Measurements from ENCODE around the gene CCDC63. TPM values are rescaled to one million over a fixed set of nuclear protein-coding genes. Genes with fewer than 3 reads are reported as not detected.

Gene CCDC63
- total and polyA plus RNA-seq, 2 donors (not counting 3 experiments of a cell fraction or from before 2014, with no cell fraction given): not detected

DNA sequence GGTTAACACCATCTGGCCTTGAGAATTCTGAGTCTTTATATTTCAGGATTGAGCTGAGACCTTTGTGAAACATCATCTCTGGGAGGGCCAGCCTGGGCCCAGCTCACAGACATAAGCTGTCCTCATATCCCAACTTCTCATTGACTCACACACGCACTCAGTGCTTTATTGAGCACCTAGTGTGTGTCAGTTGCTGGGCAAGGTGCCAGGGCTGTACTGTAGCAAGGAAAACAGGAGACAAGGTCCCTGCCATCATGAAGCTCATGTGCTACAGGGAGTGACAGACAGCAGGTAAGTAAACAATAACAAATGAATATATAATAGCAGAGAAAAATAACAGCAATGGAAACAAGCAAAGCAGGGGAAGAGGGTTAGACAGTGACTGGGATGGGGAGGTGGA, 30.5 kb upstream of the CCDC63 start:
- intact Hi-C loops (cut with micrococcal nuclease) (no loop called here), dilution Hi-C loops (cut with MboI; ENCODE audit: extremely low pct_ligation_motif_present, low sequenced_read_pairs) (no loop called here)
- FAIRE-seq: no peak
- no peak overlapping the region for H2AFZ ChIP-seq (ENCODE audit: low read depth, low read length)
- no peaks in the 10 kb centered on the region for H3K4me1 ChIP-seq (ENCODE audit: control insufficient read depth, extremely low read depth, insufficient read depth, low read length)
- CTCF ChIA-PET: interaction anchor here (1.4 kb wide), 1 partner anchor 11 kb away, joined by 3 read pairs; no protein-coding TSS in a partner anchor
- no peaks in the 10 kb centered on the region for H4K20me1 ChIP-seq (replicated peaks; ENCODE audit: control insufficient read depth, extremely low read depth, insufficient read depth, low read length)
- H3K4me3 ChIP-seq (replicated peaks in 1 of 3; ENCODE audit: insufficient read depth in 1 of 3, low read depth in 1 of 3, low read length in 3 of 3): no peak overlapping the region
- POLR2A ChIA-PET: no interaction called here
- H3K9me3 ChIP-seq (replicated peaks; ENCODE audit: control insufficient read depth, insufficient read depth, low read length): no peaks in the 10 kb centered on the region
- H3K27ac ChIP-seq (ENCODE audit: insufficient read depth, low read depth, low read length): no peak overlapping the region
- H3K9ac ChIP-seq (replicated peaks; ENCODE audit: extremely low read depth, insufficient read depth, low read length): no peak overlapping the region
- H3K36me3 ChIP-seq (ENCODE audit: control insufficient read depth in 2 of 2, extremely low read depth in 1 of 2, insufficient read depth in 2 of 2, low read length in 2 of 2): no peaks in the 10 kb centered on the region
- H3K27me3 ChIP-seq (ENCODE audit: control insufficient read depth in 2 of 2, insufficient read depth in 2 of 2, low read length in 2 of 2): peaks cover 3 to 6% of the 10 kb centered on the region in 2 experiments
- H3K9me1 ChIP-seq (replicated peaks; ENCODE audit: control insufficient read depth, extremely low read depth, insufficient read depth, low read length): no peaks in the 10 kb centered on the region
- TF ChIP-seq, protein P1, sequence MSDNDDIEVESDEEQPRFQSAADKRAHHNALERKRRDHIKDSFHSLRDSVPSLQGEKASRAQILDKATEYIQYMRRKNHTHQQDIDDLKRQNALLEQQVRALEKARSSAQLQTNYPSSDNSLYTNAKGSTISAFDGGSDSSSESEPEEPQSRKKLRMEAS (IDR thresholded peaks at IDR 0.05; ENCODE audit: insufficient read depth, insufficient read length): no peak
- no peak for DNase-seq (ENCODE audit: low read depth, low spot score)
- no peak overlapping the region for H3K4me2 ChIP-seq (ENCODE audit: insufficient read depth, low read length)
- no peaks in the 10 kb centered on the region for H3K79me2 ChIP-seq (ENCODE audit: control insufficient read depth, insufficient read depth, low read length)
- no TSS peak for BruUV-seq (replicated peaks)

DNA sequence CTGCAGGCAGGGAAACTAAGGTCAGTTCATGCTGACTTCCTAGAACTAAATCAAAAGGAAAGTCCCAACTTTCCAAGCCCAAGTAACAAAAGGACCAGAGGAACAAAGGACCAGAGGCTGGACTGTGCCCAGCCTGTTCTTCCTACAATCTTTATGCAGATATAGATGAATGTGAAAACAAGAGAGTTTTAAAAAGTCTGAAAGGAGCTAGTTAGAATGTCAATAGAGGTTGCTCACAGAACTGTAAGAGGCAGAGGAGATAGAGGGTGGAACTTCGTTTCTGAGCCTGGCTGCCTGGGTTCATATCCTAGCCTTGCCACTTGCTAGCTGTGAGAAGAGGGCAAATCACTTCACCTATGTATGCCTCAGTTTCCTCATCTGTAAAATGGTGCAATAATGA, 30.0 kb upstream of the CCDC63 start:
- intact Hi-C loops (cut with micrococcal nuclease) (no loop called here), dilution Hi-C loops (cut with MboI; ENCODE audit: extremely low pct_ligation_motif_present, low sequenced_read_pairs) (no loop called here)
- POLR2A ChIA-PET: no interaction called here
- Histone ChIP-seq H3K27ac (ENCODE audit: insufficient read depth, low read depth, low read length) (no peak overlapping the region), H3K4me2 (ENCODE audit: insufficient read depth, low read length) (no peak overlapping the region), H3K79me2 (ENCODE audit: control insufficient read depth, insufficient read depth, low read length) (no peaks in the 10 kb centered on the region), H3K9ac (replicated peaks; ENCODE audit: extremely low read depth, insufficient read depth, low read length) (no peak overlapping the region), H3K36me3 (ENCODE audit: control insufficient read depth in 2 of 2, extremely low read depth in 1 of 2, insufficient read depth in 2 of 2, low read length in 2 of 2) (no peaks in the 10 kb centered on the region), H3K4me3 (replicated peaks in 1 of 3; ENCODE audit: insufficient read depth in 1 of 3, low read depth in 1 of 3, low read length in 3 of 3) (no peak overlapping the region), H3K9me3 (replicated peaks; ENCODE audit: control insufficient read depth, insufficient read depth, low read length) (no peaks in the 10 kb centered on the region), H3K4me1 (ENCODE audit: control insufficient read depth, extremely low read depth, insufficient read depth, low read length) (no peaks in the 10 kb centered on the region), H3K9me1 (replicated peaks; ENCODE audit: control insufficient read depth, extremely low read depth, insufficient read depth, low read length) (no peaks in the 10 kb centered on the region), H4K20me1 (replicated peaks; ENCODE audit: control insufficient read depth, extremely low read depth, insufficient read depth, low read length) (no peaks in the 10 kb centered on the region), H3K27me3 (ENCODE audit: control insufficient read depth in 2 of 2, insufficient read depth in 2 of 2, low read length in 2 of 2) (peaks cover 2 to 4% of the 10 kb centered on the region in 2 experiments), H2AFZ (ENCODE audit: low read depth, low read length) (no peak overlapping the region)
- no peak for DNase-seq (ENCODE audit: low read depth, low spot score)
- BruUV-seq (replicated peaks): no TSS peak
- TF ChIP-seq FOS (IDR thresholded peaks at IDR 0.05; ENCODE audit: borderline replicate concordance, insufficient read depth, low read length): no peak
- TF ChIP-seq JUN (IDR thresholded peaks at IDR 0.05; ENCODE audit: borderline replicate concordance, insufficient read depth, insufficient read length, low read depth): no peak
- TF ChIP-seq, protein P2, sequence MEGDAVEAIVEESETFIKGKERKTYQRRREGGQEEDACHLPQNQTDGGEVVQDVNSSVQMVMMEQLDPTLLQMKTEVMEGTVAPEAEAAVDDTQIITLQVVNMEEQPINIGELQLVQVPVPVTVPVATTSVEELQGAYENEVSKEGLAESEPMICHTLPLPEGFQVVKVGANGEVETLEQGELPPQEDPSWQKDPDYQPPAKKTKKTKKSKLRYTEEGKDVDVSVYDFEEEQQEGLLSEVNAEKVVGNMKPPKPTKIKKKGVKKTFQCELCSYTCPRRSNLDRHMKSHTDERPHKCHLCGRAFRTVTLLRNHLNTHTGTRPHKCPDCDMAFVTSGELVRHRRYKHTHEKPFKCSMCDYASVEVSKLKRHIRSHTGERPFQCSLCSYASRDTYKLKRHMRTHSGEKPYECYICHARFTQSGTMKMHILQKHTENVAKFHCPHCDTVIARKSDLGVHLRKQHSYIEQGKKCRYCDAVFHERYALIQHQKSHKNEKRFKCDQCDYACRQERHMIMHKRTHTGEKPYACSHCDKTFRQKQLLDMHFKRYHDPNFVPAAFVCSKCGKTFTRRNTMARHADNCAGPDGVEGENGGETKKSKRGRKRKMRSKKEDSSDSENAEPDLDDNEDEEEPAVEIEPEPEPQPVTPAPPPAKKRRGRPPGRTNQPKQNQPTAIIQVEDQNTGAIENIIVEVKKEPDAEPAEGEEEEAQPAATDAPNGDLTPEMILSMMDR (IDR thresholded peaks at IDR 0.05; ENCODE audit: extremely low read depth in 1 of 2, insufficient read depth in 1 of 2, low read depth in 1 of 2, low read length in 2 of 2): no peak
- no peak for TF ChIP-seq POLR2A (IDR thresholded peaks at IDR 0.05; ENCODE audit: low read depth, low read length)
- no peak for TF ChIP-seq GATA2 (IDR thresholded peaks at IDR 0.05; ENCODE audit: insufficient read depth, insufficient read length, low read depth, low read length)
- no peak for TF ChIP-seq MYC (IDR thresholded peaks at IDR 0.05; ENCODE audit: low read depth, low read length)
- TF ChIP-seq POLR2AphosphoS5 (IDR thresholded peaks at IDR 0.05; ENCODE audit: insufficient read depth, low read depth, low read length): no peak
- no peak for TF ChIP-seq EZH2 (IDR thresholded peaks at IDR 0.05; ENCODE audit: borderline replicate concordance, low read depth, low read length, severe bottlenecking)
- TF ChIP-seq, protein P1 (IDR thresholded peaks at IDR 0.05; ENCODE audit: insufficient read depth, insufficient read length): no peak
- FAIRE-seq: no peak
- CTCF ChIA-PET: interaction anchor here (1.5 kb wide), 1 partner anchor 11 kb away, joined by 5 read pairs; no protein-coding TSS in a partner anchor

Measured in endothelial cell of umbilical vein (primary cell).